Choroid plexus epithelial cell (primary cell): ENCODE results near the gene MYT1.

Source experiments
- DNase-seq: peaks from one replicate; pipeline ENCODE4 v3.0.0-alpha.2; 2010; ENCODE audit warnings: low read depth
- H3K4me3 ChIP-seq: 2 replicates; pipeline ENCODE4 v1.5.1; 2011; ENCODE audit warnings: low read depth, mild to moderate bottlenecking, control low read depth, low read length, moderate library complexity
- CTCF ChIP-seq: conservative IDR thresholded peaks from 2 replicates; pipeline ENCODE4 v1.5.1; 2011; ENCODE audit warnings: low read depth, mild to moderate bottlenecking, control low read depth, inconsistent platforms, low read length, moderate library complexity

Gene MYT1

GRCh38 chr20:64241061-64241460, 76.8 kb downstream of the MYT1 start:
- DNase-seq, result no peak
- no peak for TF ChIP-seq CTCF

GRCh38 chr20:64242003-64242796, 77.9 kb downstream of the MYT1 start:
- no peak for DNase-seq
- no peak overlapping the region for H3K4me3 ChIP-seq
- no peak for TF ChIP-seq CTCF

More at GRCh38 chr20:64241061-64241460, 76.8 kb downstream of the MYT1 start:
- no peak overlapping the region for H3K4me3 ChIP-seq

GRCh38 chr20:64242797-64243475, 78.7 kb downstream of the MYT1 start:
- no peak overlapping the region for H3K4me3 ChIP-seq
- DNase-seq, result no peak
- TF ChIP-seq CTCF, result no peak

GRCh38 chr20:64244281-64244805, 80.1 kb downstream of the MYT1 start:
- no peak overlapping the region for H3K4me3 ChIP-seq
- TF ChIP-seq CTCF, result no peak
- DNase-seq, result no peak

- no peak for DNase-seq
- TF ChIP-seq CTCF, result no peak
- no peak overlapping the region for H3K4me3 ChIP-seq
Observed at GRCh38 chr20:64244870-64245603, 80.8 kb downstream of the MYT1 start.

- H3K4me3 ChIP-seq, result no peak overlapping the region
- no peak for TF ChIP-seq CTCF
- no peak for DNase-seq
Observed at GRCh38 chr20:64245746-64246595, 81.7 kb downstream of the MYT1 start.
